NCI-H2029 (cell line): ENCODE data around the gene PPM1H.
"Not testable (repeated sequence)": the region's sequence is repeated elsewhere in the genome, so short reads cannot be mapped to it uniquely, and the experiment has no call there.

ENCODE experiments used
- DNase-seq: peaks from one replicate; lab custom pipeline; 2025; lab: John Stamatoyannopoulos, UW

Gene PPM1H

GRCh38 chr12:62683776-62684569, 251.0 kb downstream of the PPM1H start:
- DNase-seq = no peak

GRCh38 chr12:62681306-62681705, 253.6 kb downstream of the PPM1H start:
- DNase-seq = no peak

- no peak for DNase-seq
These were observed 255.3 kb downstream of the PPM1H start for GRCh38 chr12:62679608-62680007.

- DNase-seq = no peak
These were observed 257.6 kb downstream of the PPM1H start for GRCh38 chr12:62677355-62677754.

GRCh38 chr12:62676521-62677307, 258.2 kb downstream of the PPM1H start:
- no peak for DNase-seq

- no peak for DNase-seq
These were observed 261.7 kb downstream of the PPM1H start for GRCh38 chr12:62673028-62673815.

- no peak for DNase-seq
These were observed 263.8 kb downstream of the PPM1H start for GRCh38 chr12:62670986-62671720.

GRCh38 chr12:62668782-62669181, 266.2 kb downstream of the PPM1H start:
- no peak for DNase-seq

- not testable (repeated sequence) for DNase-seq
These were observed 270.0 kb downstream of the PPM1H start for GRCh38 chr12:62664951-62665350.

- no peak for DNase-seq
These were observed 274.2 kb downstream of the PPM1H start for GRCh38 chr12:62660756-62661155.

GRCh38 chr12:62659453-62660295, 275.3 kb downstream of the PPM1H start:
- DNase-seq = no peak

GRCh38 chr12:62658910-62659309, 276.0 kb downstream of the PPM1H start:
- DNase-seq = no peak

- DNase-seq = no peak
These were observed 277.7 kb downstream of the PPM1H start for GRCh38 chr12:62657363-62657632.

- DNase-seq = no peak
These were observed 278.2 kb downstream of the PPM1H start for GRCh38 chr12:62656591-62657362.

- no peak for DNase-seq
These were observed 279.2 kb downstream of the PPM1H start for GRCh38 chr12:62655666-62656151.

- no peak for DNase-seq
These were observed 280.4 kb downstream of the PPM1H start for GRCh38 chr12:62654326-62655241.

- DNase-seq = peak; percentile 12
These were observed 281.2 kb downstream of the PPM1H start for GRCh38 chr12:62653740-62654139.

- DNase-seq = no peak
These were observed 281.6 kb downstream of the PPM1H start for GRCh38 chr12:62653304-62653703.

- no peak for DNase-seq
These were observed 283.8 kb downstream of the PPM1H start for GRCh38 chr12:62651138-62651537.
